Natural killer cell (primary cell): Measurements from ENCODE around the gene GPATCH2L. TPM values are rescaled to one million over a fixed set of nuclear protein-coding genes. Genes with fewer than 3 reads are reported as not detected.

Experiments used
- ATAC-seq, 3 donors: fragments of 150-1000 bp in 2 of 3; fragments of 200-7000 bp in 1 of 3; cut with Tn5 transposase; 1 replicate in 1 of 3; 2 replicates in 2 of 3; pipeline ENCODE4 v1.10.0; 2021; ENCODE audit warnings: mild to moderate bottlenecking in 2 of 3, moderate library complexity in 2 of 3
- DNase-seq, 2 donors: peaks; one replicate each; pipeline versions ENCODE4 v3.0.0 to v3.0.0-alpha.2; 2013 to 2021; ENCODE audit warnings: mixed read lengths in 1 of 2
- H3K27ac ChIP-seq: one replicate; pipeline ENCODE4 v1.5.1; 2013; ENCODE audit warnings: mild to moderate bottlenecking, low read length
- H3K27me3 ChIP-seq: one replicate; pipeline ENCODE4 v1.6.1; 2013; ENCODE audit warnings: low read length; ENCODE audit not compliant: control insufficient read depth, insufficient read depth
- H3K36me3 ChIP-seq: one replicate; pipeline ENCODE4 v1.6.1; 2013; ENCODE audit warnings: low read length; ENCODE audit not compliant: control insufficient read depth, insufficient read depth
- H3K4me1 ChIP-seq: one replicate; pipeline ENCODE4 v1.6.1; 2013; ENCODE audit warnings: low read length; ENCODE audit not compliant: control insufficient read depth, insufficient read depth
- H3K4me3 ChIP-seq: one replicate; pipeline ENCODE4 v1.5.1; 2013; ENCODE audit warnings: low read length
- H3K9me3 ChIP-seq: one replicate; pipeline ENCODE4 v1.6.1; 2013; ENCODE audit warnings: low read length; ENCODE audit not compliant: control insufficient read depth, insufficient read depth
- H3K27ac Mint-ChIP-seq, 2 donors: one replicate each; pipeline ENCODE4 v1.8.0; 2022; ENCODE audit warnings: mild to moderate bottlenecking in 2 of 2, mixed read lengths in 2 of 2, moderate library complexity in 1 of 2
- H3K27me3 Mint-ChIP-seq, 2 donors: one replicate each; pipeline ENCODE4 v1.8.0; 2022; ENCODE audit warnings: low read depth in 2 of 2, mixed read lengths in 2 of 2
- H3K36me3 Mint-ChIP-seq: one replicate; pipeline ENCODE4 v1.8.0; 2022; ENCODE audit warnings: mixed read lengths
- H3K4me1 Mint-ChIP-seq, 2 donors: one replicate each; pipeline ENCODE4 v1.8.0; 2022; ENCODE audit warnings: mixed read lengths in 2 of 2
- H3K4me3 Mint-ChIP-seq: one replicate; pipeline ENCODE4 v1.8.0; 2022; ENCODE audit warnings: mild to moderate bottlenecking, moderate library complexity, mixed read lengths
- H3K9me3 Mint-ChIP-seq, 2 donors: one replicate each; pipeline ENCODE4 v1.8.0; 2022; ENCODE audit warnings: mixed read lengths in 2 of 2
- CTCF ChIP-seq: fragments of 200-600 bp; IDR thresholded peaks from one replicate; pipeline ENCODE4 v1.8.0; 2022; ENCODE audit warnings: antibody characterized with exemption
- WGBS: methylation state at CpG from one replicate; pipeline ENCODE4 v1.1.7; 2013; ENCODE audit warnings: missing lambda C conversion rate; ENCODE audit not compliant: insufficient coverage; 5-methylcytosine and 5-hydroxymethylcytosine counted together
- intact Hi-C: fragments of 100-400 bp; cut with micrococcal nuclease; formaldehyde crosslinking; loops from one replicate; pipeline ENCODE4 v1.14.2; 2022
- total RNA-seq, 4 donors: library from RNA; stranded (reverse); fragments of 120-200 nt in 1 of 4; gene quantifications; one replicate each; pipeline versions ENCODE4 v1.2.3 to v1.2.4, GENCODE V29; 2013 to 2022

Gene GPATCH2L
- total RNA-seq, 3 donors from 2014 or later (not counting 1 experiment from before 2014, with no cell fraction given): 69.1 to 111 (median 90.4) TPM

- ATAC-seq (no peak), DNase-seq (no peak)
- Histone ChIP-seq H3K27me3 (no peaks in the 10 kb centered on the region), H3K4me1 (no peaks in the 10 kb centered on the region), H3K9me3 (no peaks in the 10 kb centered on the region), H3K36me3 (no peaks in the 10 kb centered on the region), H3K27ac (no peak overlapping the region), H3K4me3 (no peak overlapping the region)
- intact Hi-C loops: no loop called here
- peaks cover 12 to 36% of the 10 kb centered on the region in 2 donors for H3K27me3 Mint-ChIP-seq
- 90% methylated on average over 2 of the region's 4 CpGs for WGBS
- H3K9me3 Mint-ChIP-seq: no peaks in the 10 kb centered on the region
- no peak overlapping the region for H3K4me3 Mint-ChIP-seq
- no peaks in the 10 kb centered on the region for H3K4me1 Mint-ChIP-seq
- no peak for TF ChIP-seq CTCF
- no peak overlapping the region for H3K27ac Mint-ChIP-seq
- no peaks in the 10 kb centered on the region for H3K36me3 Mint-ChIP-seq
Measured at GRCh38 chr14:76121089-76121748, 30.5 kb upstream of the GPATCH2L start.

- no peak overlapping the region for H3K4me3 ChIP-seq
- no peak for TF ChIP-seq CTCF
- H3K36me3 Mint-ChIP-seq: no peaks in the 10 kb centered on the region
- H3K4me3 Mint-ChIP-seq: no peak overlapping the region
- no peaks in the 10 kb centered on the region for H3K9me3 ChIP-seq
- intact Hi-C loops: no loop called here
- H3K27me3 Mint-ChIP-seq: peaks cover 21 to 51% of the 10 kb centered on the region in 2 donors
- 78% methylated on average over 10 of the region's 10 CpGs for WGBS
- no peaks in the 10 kb centered on the region for H3K27me3 ChIP-seq
- no peaks in the 10 kb centered on the region for H3K4me1 Mint-ChIP-seq
- H3K4me1 ChIP-seq: no peaks in the 10 kb centered on the region
- no peaks in the 10 kb centered on the region for H3K36me3 ChIP-seq
- no peak for ATAC-seq
- H3K27ac ChIP-seq: no peak overlapping the region
- H3K27ac Mint-ChIP-seq: no peak overlapping the region
- no peaks in the 10 kb centered on the region for H3K9me3 Mint-ChIP-seq
- no peak for DNase-seq
Measured at GRCh38 chr14:76123426-76124225, 28.1 kb upstream of the GPATCH2L start.

- 63% methylated on average over 6 of the region's 8 CpGs for WGBS
- TF ChIP-seq CTCF: no peak
- Mint-ChIP-seq H3K36me3 (no peaks in the 10 kb centered on the region), H3K27ac (no peak overlapping the region), H3K4me3 (no peak overlapping the region), H3K27me3 (peaks cover 35 to 65% of the 10 kb centered on the region in 2 donors), H3K9me3 (no peaks in the 10 kb centered on the region), H3K4me1 (no peaks in the 10 kb centered on the region)
- Histone ChIP-seq H3K27me3 (no peaks in the 10 kb centered on the region), H3K9me3 (no peaks in the 10 kb centered on the region), H3K27ac (no peak overlapping the region), H3K4me3 (no peak overlapping the region), H3K4me1 (no peaks in the 10 kb centered on the region), H3K36me3 (no peaks in the 10 kb centered on the region)
- DNase-seq (no peak), ATAC-seq (no peak)
- intact Hi-C loops: no loop called here
Measured at GRCh38 chr14:76125511-76125910, 26.2 kb upstream of the GPATCH2L start.
